Activated T-cell treated with anti-CD3 and anti-CD28 coated beads, Interleukin-2, amount 50 U/mL, for 1 hour (primary cell): ENCODE data around the gene NUP153.
"Not testable (repeated sequence)": the region's sequence is repeated elsewhere in the genome, so short reads cannot be mapped to it uniquely, and the experiment has no call there.

Experiments used
- DNase-seq: peaks from one replicate; pipeline ENCODE4 v3.0.0-alpha.2; 2020

The NUP153 gene

GRCh38 chr6:17599877-17600526 is 106.7 kb downstream of the NUP153 start, which contains the start of gene FAM8A1:
TSS of gene FAM8A1 (plus strand) at chr6:17600302. CDS start at chr6:17600410, 108 bp downstream.
- DNase-seq: peak; percentile 96

- no peak for DNase-seq
Observed at GRCh38 chr6:17596085-17596484, 110.6 kb downstream of the NUP153 start.

- DNase-seq: no peak
Observed at GRCh38 chr6:17593246-17593645, 113.5 kb downstream of the NUP153 start.

GRCh38 chr6:17591287-17591686 is 115.4 kb downstream of the NUP153 start:
- no peak for DNase-seq

GRCh38 chr6:17589406-17590096 is 117.2 kb downstream of the NUP153 start:
- DNase-seq: no peak

- no peak for DNase-seq
Observed at GRCh38 chr6:17588011-17588410, 118.7 kb downstream of the NUP153 start.

GRCh38 chr6:17586623-17587022 is 120.1 kb downstream of the NUP153 start:
- not testable (repeated sequence) for DNase-seq

GRCh38 chr6:17585766-17586490 is 120.8 kb downstream of the NUP153 start:
- DNase-seq: no peak

GRCh38 chr6:17584241-17584803 is 122.4 kb downstream of the NUP153 start:
- no peak for DNase-seq

- DNase-seq: no peak
Observed at GRCh38 chr6:17583811-17584210, 122.9 kb downstream of the NUP153 start.

GRCh38 chr6:17581282-17581681 is 125.4 kb downstream of the NUP153 start:
- not testable (repeated sequence) for DNase-seq

GRCh38 chr6:17580518-17581048 is 126.1 kb downstream of the NUP153 start:
- DNase-seq: peak; percentile 40

GRCh38 chr6:17577059-17577458 is 129.7 kb downstream of the NUP153 start:
- no peak for DNase-seq

- DNase-seq: no peak
Observed at GRCh38 chr6:17574866-17575560, 131.7 kb downstream of the NUP153 start.

GRCh38 chr6:17565399-17565798 is 141.3 kb downstream of the NUP153 start:
- no peak for DNase-seq
